Heart left ventricle (tissue), 16 donors: ENCODE data around the gene HOXC10. TPM values are rescaled to one million over a fixed set of nuclear protein-coding genes. Genes with fewer than 3 reads are reported as not detected.

Experiments
- ATAC-seq, 4 donors: fragments of 200-7000 bp; cut with Tn5 transposase; one replicate each; pipeline ENCODE4 v1.9.1; 2020 to 2022; ENCODE audit warnings: moderate library complexity in 4 of 4, mild to moderate bottlenecking in 3 of 4, moderate number of reproducible peaks in 1 of 4
- DNase-seq, 5 donors: peaks; one replicate each; pipeline ENCODE4 v3.0.0-alpha.2; 2020
- H3K27ac ChIP-seq, 12 donors: fragments of 200-600 bp; sonication (generic) in 4 of 12; one replicate each; pipeline versions ENCODE4 v1.5.0 to v1.8.0; 2016 to 2022; ENCODE audit warnings: mild to moderate bottlenecking in 2 of 12
- H3K27me3 ChIP-seq, 9 donors: fragments of 200-600 bp; sonication (generic) in 2 of 9; one replicate each; pipeline versions ENCODE4 v1.5.1 to v1.8.0; 2016 to 2022; ENCODE audit warnings: mild to moderate bottlenecking in 3 of 9
- H3K36me3 ChIP-seq, 9 donors: fragments of 200-600 bp; sonication (generic) in 2 of 9; one replicate each; pipeline versions ENCODE4 v1.5.0 to v1.8.0; 2018 to 2022; ENCODE audit warnings: mild to moderate bottlenecking in 2 of 9
- H3K4me1 ChIP-seq, 12 donors: fragments of 200-600 bp; sonication (generic) in 4 of 12; one replicate each; pipeline versions ENCODE4 v1.5.0 to v1.8.0; 2016 to 2022; ENCODE audit warnings: mild to moderate bottlenecking in 3 of 12
- H3K4me3 ChIP-seq, 12 donors: fragments of 200-600 bp; sonication (generic) in 4 of 12; one replicate each; pipeline versions ENCODE4 v1.5.0 to v1.8.0; 2017 to 2022; ENCODE audit warnings: mild to moderate bottlenecking in 9 of 12, moderate library complexity in 4 of 12
- H3K9me3 ChIP-seq, 12 donors: fragments of 200-600 bp; sonication (generic) in 4 of 12; one replicate each; pipeline versions ENCODE4 v1.5.0 to v1.8.0; 2016 to 2022; ENCODE audit warnings: mild to moderate bottlenecking in 1 of 12
- POLR2A ChIP-seq, 2 donors: fragments of 450-650 bp; IDR thresholded peaks; one replicate each; pipeline ENCODE4 v1.6.1; 2017; ENCODE audit warnings: antibody characterized with exemption in 2 of 2, mild to moderate bottlenecking in 2 of 2, moderate library complexity in 2 of 2
- WGBS, 4 donors: extraction: QIAGEN DNeasy Blood & Tissue Kit in 2 of 4; methylation state at CpG; one replicate each; pipeline versions ENCODE4 v1.1.5 to v1.1.7; 2013 to 2018; 5-methylcytosine and 5-hydroxymethylcytosine counted together
- intact Hi-C, 10 donors: fragments of 100-400 bp; cut with DNase I; formaldehyde crosslinking; loops; one replicate each; pipeline versions ENCODE4 v1.11.1 to v1.14.2; 2022
- polyA plus RNA-seq, 2 donors: library from polyadenylated mRNA; stranded (reverse); fragments of 200-250 nt; gene quantifications; one replicate each; pipeline ENCODE4 v1.2.3, GENCODE V29; 2013
- total RNA-seq, 9 donors: library from RNA; depleted of rRNA in 2 of 9; stranded (reverse); fragments of >200 nt in 2 of 9; fragmentation: NEBNext Ultra II Directional in 3 of 9; extraction: Animal tissue kit (Norgen Biotek cat#: 25700) in 3 of 9; gene quantifications; one replicate each; pipeline versions ENCODE4 v1.1.0 to v1.2.4, GENCODE V29; 2016 to 2023
- TF ChIP-seq, protein P1 (sequence below), 12 donors: fragments of 200-600 bp; sonication (generic) in 4 of 12; IDR thresholded peaks; one replicate each; pipeline versions ENCODE4 v1.5.0 to v1.8.0; 2018 to 2022; ENCODE audit warnings: antibody characterized with exemption in 12 of 12, mild to moderate bottlenecking in 5 of 12
- donor health status: ischemic (EF 13 %, LVEDD 7.1; RV severe dilation, severe dysfunction).
- donor health status: healthy with polysubstance abuse.
- donor health status: DM: no; HTN: yes; CAD: no.
- donor health status: DM: no; HTN: no; CAD: no.
- donor health status: ischemic (EF 25% LVEDD 6.9; RV normal size, moderate dysfunction).
- donor health status: ischemic (EF 25% LVEDD 5.7; RV mildly dilated, moderate dysfunction).
- donor health status: healthy.
- donor health status: DM: yes; HTN: yes; CAD: no.
- donor health status: ischemic (EF 35%, LVEDD 5.7; RV mildly dilated, moderate dysfunction).
- donor health status: nonischemic (EF 11% LVEDD 7.7; RV severe dilation, severe dysfunction).
- donor health status: DM: yes; HTN: yes; CAD: no.
- donor health status: PGD.
- donor health status: ischemic (EF 29% LVEDD 5.4; RV normal size, mild dysfunction).
- donor health status: nonischemic (EF 23%, LVEDD 6.1; RV moderate dilation, normal function).

Gene HOXC10
- total and polyA plus RNA-seq, 11 donors, result not detected

DNA sequence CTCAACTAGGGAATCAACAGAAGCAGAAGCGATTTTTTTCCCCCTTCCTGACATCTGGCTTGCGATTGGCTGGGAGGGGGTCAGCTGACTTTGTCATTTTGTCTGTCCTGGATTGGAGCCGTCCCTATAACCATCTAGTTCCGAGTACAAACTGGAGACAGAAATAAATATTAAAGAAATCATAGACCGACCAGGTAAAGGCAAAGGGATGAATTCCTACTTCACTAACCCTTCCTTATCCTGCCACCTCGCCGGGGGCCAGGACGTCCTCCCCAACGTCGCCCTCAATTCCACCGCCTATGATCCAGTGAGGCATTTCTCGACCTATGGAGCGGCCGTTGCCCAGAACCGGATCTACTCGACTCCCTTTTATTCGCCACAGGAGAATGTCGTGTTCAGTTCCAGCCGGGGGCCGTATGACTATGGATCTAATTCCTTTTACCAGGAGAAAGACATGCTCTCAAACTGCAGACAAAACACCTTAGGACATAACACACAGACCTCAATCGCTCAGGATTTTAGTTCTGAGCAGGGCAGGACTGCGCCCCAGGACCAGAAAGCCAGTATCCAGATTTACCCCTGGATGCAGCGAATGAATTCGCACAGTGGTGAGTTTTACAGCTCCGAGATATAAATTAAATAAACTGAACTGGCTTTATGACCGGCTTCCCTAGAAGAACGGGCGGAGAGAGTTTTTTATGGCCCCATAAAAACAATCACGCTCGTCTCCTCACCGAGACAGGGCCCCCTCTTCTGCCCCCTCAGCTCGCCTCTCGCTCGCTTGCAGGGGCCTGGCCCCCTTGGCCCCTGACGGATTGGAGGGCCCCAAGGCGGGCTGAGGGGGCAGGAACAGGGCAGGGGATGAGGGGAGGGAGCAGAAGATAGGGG, 43.6 kb downstream of the HOXC10 start, which contains the start of gene HOXC6:
HOXC6 (plus strand) TSS at position 127 of the 888 bp plus-strand sequence; CDS start at position 209, 82 bp downstream.
- H3K4me3 ChIP-seq, result peak within 1 kb of the TSS in 3 of 12 donors; percentile 2 to 12 (median 3)
- 6 to 8% (median 7%) methylated on average over 33 to 36 of the region's 36 CpGs for WGBS, 4 donors
- peaks cover 54 to 100% (median 98%) of the 10 kb centered on the region in 9 donors for H3K27me3 ChIP-seq
- TF ChIP-seq, protein P1, sequence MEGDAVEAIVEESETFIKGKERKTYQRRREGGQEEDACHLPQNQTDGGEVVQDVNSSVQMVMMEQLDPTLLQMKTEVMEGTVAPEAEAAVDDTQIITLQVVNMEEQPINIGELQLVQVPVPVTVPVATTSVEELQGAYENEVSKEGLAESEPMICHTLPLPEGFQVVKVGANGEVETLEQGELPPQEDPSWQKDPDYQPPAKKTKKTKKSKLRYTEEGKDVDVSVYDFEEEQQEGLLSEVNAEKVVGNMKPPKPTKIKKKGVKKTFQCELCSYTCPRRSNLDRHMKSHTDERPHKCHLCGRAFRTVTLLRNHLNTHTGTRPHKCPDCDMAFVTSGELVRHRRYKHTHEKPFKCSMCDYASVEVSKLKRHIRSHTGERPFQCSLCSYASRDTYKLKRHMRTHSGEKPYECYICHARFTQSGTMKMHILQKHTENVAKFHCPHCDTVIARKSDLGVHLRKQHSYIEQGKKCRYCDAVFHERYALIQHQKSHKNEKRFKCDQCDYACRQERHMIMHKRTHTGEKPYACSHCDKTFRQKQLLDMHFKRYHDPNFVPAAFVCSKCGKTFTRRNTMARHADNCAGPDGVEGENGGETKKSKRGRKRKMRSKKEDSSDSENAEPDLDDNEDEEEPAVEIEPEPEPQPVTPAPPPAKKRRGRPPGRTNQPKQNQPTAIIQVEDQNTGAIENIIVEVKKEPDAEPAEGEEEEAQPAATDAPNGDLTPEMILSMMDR (IDR thresholded peaks at IDR 0.05), result no peak
- TF ChIP-seq POLR2A (IDR thresholded peaks at IDR 0.05), result no peak
- DNase-seq (no peak), ATAC-seq (no peak)
- H3K36me3 ChIP-seq, result no peaks in the 10 kb centered on the region
- H3K4me1 ChIP-seq, result peaks cover 0 to 21% (median 5%) of the 10 kb centered on the region in 12 donors
- no peak within 1 kb of the TSS for H3K27ac ChIP-seq
- intact Hi-C loops, result no loop called here
- H3K9me3 ChIP-seq, result no peaks in the 10 kb centered on the region

DNA sequence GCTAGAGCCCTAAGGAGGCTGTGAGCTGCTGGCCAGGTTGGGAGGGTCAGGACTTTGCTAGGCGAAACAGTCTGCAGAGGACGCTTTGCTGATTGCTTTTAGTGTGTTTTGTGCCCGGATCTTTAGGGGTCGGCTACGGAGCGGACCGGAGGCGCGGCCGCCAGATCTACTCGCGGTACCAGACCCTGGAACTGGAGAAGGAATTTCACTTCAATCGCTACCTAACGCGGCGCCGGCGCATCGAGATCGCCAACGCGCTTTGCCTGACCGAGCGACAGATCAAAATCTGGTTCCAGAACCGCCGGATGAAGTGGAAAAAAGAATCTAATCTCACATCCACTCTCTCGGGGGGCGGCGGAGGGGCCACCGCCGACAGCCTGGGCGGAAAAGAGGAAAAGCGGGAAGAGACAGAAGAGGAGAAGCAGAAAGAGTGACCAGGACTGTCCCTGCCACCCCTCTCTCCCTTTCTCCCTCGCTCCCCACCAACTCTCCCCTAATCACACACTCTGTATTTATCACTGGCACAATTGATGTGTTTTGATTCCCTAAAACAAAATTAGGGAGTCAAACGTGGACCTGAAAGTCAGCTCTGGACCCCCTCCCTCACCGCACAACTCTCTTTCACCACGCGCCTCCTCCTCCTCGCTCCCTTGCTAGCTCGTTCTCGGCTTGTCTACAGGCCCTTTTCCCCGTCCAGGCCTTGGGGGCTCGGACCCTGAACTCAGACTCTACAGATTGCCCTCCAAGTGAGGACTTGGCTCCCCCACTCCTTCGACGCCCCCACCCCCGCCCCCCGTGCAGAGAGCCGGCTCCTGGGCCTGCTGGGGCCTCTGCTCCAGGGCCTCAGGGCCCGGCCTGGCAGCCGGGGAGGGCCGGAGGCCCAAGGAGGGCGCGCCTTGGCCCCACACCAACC, 44.8 kb downstream of the HOXC10 start:
- peak overlapping the region in 1 of 12 donors; percentile 2 for H3K4me3 ChIP-seq
- H3K4me1 ChIP-seq, result peaks cover 0 to 33% (median 5%) of the 10 kb centered on the region in 12 donors
- no peak overlapping the region for H3K27ac ChIP-seq
- peaks cover 58 to 100% (median 98%) of the 10 kb centered on the region in 9 donors for H3K27me3 ChIP-seq
- intact Hi-C loops, result loop anchor here in 1 of 10 donors (5.0 kb wide), 1 partner anchor 163 kb away; no protein-coding TSS in a partner anchor
- ATAC-seq, result no peak
- no peak for DNase-seq
- no peaks in the 10 kb centered on the region for H3K9me3 ChIP-seq
- 17 to 25% (median 22%) methylated on average over 48 to 53 of the region's 53 CpGs for WGBS, 4 donors
- H3K36me3 ChIP-seq, result no peaks in the 10 kb centered on the region
- no peak for TF ChIP-seq POLR2A (IDR thresholded peaks at IDR 0.05)
- TF ChIP-seq, protein P1 (IDR thresholded peaks at IDR 0.05), result no peak

DNA sequence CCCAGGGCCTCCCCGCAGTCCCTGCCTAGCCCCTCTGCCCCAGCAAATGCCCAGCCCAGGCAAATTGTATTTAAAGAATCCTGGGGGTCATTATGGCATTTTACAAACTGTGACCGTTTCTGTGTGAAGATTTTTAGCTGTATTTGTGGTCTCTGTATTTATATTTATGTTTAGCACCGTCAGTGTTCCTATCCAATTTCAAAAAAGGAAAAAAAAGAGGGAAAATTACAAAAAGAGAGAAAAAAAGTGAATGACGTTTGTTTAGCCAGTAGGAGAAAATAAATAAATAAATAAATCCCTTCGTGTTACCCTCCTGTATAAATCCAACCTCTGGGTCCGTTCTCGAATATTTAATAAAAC, 45.5 kb downstream of the HOXC10 start:
- Histone ChIP-seq H3K4me3 (no peak overlapping the region), H3K36me3 (no peaks in the 10 kb centered on the region), H3K9me3 (no peaks in the 10 kb centered on the region), H3K27me3 (peaks cover 60 to 100% (median 99%) of the 10 kb centered on the region in 9 donors), H3K27ac (no peak overlapping the region), H3K4me1 (peaks cover 0 to 33% (median 5%) of the 10 kb centered on the region in 12 donors)
- TF ChIP-seq POLR2A (IDR thresholded peaks at IDR 0.05), result no peak
- TF ChIP-seq, protein P1 (IDR thresholded peaks at IDR 0.05), result no peak
- no peak for ATAC-seq
- intact Hi-C loops, result loop anchor here in 1 of 10 donors (5.0 kb wide), 1 partner anchor 162 kb away; no protein-coding TSS in a partner anchor
- no peak for DNase-seq
- WGBS, 4 donors, result 36 to 49% (median 39%) methylated on average over 7 of the region's 7 CpGs
